Neural progenitor cell (in vitro differentiated cells): Measurements from ENCODE around the gene MORC2.

Source experiments
- CTCF ChIP-seq: fragments of 200-600 bp; sonication (generic); IDR thresholded peaks from 2 replicates; pipeline ENCODE4 v1.5.1; 2017; ENCODE audit warnings: antibody characterized with exemption, mild to moderate bottlenecking
- EZH2 ChIP-seq: fragments of 200-600 bp; sonication (generic); IDR thresholded peaks from 2 replicates; pipeline ENCODE4 v1.6.1; 2017; ENCODE audit warnings: antibody characterized with exemption, mild to moderate bottlenecking, moderate library complexity
- EZH2phosphoT487 ChIP-seq: fragments of 200-600 bp; sonication (generic); IDR thresholded peaks from 2 replicates; pipeline ENCODE4 v1.6.1; 2017; ENCODE audit warnings: antibody characterized with exemption

GRCh38 chr22:30979932-30980331 lies 11.4 kb upstream of the MORC2 start:
- no peak for TF ChIP-seq CTCF
- TF ChIP-seq EZH2 = no peak
- no peak for TF ChIP-seq EZH2phosphoT487
